GM18505 (cell line): Measurements from ENCODE around the gene KCNIP4.

Source experiments
- ATAC-seq: cut with Tn5 transposase; IDR thresholded peaks from one replicate; pipeline ENCODE4 v1.9.1; 2021; ENCODE audit not compliant: unreplicated experiment
- POLR2A ChIP-seq: IDR thresholded peaks from 4 replicates; pipeline ENCODE4 v1.6.1; 2011; ENCODE audit warnings: borderline replicate concordance; ENCODE audit not compliant: insufficient read depth, insufficient read length; ENCODE audit errors: extremely low read depth

The KCNIP4 gene

DNA sequence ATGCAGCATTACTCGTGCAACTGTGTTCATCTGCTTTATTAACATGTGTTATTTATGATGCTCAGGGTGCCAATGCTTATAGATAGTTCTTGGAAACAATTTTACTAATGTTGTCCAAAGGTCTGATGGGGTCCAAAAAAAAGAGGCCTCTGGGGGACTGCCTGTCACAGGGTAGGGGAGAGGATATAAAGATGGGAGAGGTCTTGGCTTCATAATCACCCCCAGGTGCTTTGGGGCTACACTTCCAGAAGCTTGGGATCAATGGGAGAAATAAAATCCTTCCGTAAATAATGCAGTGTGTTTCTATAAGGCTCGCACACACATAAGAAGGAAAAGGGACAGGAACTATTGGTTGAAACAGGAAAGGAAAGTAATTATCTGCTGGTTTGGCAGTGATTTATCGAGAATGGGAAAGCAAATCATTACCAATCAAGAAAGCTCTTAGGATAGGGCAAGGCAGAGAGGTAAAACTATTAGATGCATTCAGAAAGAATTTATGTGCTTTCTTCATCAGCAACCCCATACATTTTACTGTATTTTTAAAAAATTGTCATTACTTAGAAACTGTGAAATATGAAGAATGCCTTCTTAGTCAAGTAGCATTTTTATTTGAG, 677.0 kb downstream of the KCNIP4 start:
- no peak for ATAC-seq
- no peak for TF ChIP-seq POLR2A

DNA sequence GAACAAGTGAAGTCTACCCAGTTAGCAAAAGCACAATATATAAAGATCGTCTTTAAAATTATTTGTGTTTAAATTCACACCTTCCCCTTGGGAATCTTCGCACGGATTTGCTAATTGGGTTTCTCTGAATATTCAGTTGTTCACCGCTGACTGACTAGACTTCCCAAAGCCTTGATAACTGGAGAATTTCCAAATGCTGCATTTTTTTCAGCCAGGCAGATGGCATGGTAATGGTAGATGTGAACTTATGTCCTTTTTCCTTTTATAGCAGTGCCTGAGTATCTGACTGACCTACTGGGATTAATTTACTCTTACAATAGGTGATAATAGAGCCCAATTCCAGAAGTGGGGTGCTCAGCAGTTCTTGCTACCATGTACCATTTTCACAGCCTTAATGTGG, 700.2 kb downstream of the KCNIP4 start:
- no peak for TF ChIP-seq POLR2A
- no peak for ATAC-seq

DNA sequence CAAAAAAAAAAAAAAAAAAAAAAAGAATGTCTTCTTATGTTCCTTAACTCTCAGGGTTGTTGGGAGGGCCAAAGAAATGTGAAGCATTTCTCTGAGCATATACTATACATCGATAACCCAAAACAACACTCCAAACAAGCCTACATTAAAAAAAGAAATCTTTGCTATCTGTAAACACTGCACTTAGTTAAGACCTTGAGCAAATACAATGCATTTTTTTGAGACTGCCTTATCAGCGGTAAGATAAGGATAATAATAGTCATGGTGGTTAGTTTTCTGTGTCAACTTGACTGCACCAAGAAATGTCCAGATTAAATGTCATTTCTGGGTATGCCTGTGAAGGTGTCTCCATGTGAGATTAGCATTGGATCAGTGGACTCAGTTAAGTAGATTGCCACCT, 706.4 kb downstream of the KCNIP4 start:
- TF ChIP-seq POLR2A = no peak
- ATAC-seq = no peak

DNA sequence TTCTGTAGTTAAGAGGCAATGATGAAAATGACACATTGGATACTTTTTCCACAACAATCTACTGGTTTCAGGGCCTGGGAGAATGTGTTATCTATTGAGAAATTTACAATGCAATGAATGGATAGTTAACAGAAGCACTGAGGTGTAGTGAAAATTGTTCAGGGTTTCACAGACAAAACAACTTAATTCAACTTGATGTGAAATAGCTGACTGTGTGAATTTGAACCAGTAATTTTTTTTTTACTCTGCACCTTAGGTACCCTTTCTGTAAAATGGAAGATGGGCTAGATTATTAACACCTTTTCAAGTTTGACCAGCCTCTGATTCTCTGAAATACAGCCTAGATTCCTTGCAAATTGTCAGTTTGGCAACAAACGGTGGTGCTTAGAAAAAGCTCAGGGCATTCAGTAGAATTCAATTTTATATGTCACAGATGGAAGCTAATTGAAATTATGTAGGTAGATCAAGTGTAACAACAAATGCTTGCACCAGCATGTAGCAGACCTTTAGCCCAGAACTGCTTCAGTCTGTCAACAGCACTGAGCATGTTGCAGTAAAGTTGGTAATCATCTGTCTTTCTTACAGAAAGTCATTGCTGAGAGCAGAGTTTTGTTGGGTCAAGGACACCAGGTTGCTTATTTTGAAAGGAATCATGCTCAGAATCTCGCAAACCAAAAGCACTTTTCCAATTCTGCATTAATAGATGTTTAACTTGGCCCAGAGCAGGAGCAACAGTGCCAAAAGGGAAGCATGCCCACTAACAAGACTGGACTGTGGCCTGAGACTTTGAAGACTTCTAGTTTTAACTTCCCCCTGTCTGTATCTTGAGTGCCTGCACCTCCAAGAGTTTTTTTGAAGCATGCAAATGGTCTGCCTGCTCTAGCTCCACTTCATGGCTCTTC, 721.7 kb downstream of the KCNIP4 start:
- no peak for ATAC-seq
- no peak for TF ChIP-seq POLR2A

DNA sequence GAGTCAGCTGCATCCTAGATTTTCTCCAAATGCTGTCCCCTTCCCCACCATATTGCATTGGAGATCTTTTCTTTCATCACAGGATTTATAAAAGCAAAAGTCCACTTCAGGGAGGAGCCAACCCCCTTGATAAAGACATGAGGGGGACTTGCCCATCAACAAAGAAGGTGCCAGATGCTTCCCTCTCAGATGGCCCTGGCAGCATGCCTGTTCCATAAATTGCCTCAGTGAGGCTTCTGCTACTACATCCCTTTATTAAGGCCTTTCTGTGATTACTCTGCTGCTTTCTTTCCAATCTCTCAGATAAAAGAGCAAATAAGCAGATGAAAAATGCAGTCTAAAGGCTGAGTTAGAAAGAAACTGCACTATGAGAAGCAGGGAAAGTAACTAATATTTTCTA, 736.7 kb downstream of the KCNIP4 start:
- ATAC-seq = no peak
- no peak for TF ChIP-seq POLR2A

DNA sequence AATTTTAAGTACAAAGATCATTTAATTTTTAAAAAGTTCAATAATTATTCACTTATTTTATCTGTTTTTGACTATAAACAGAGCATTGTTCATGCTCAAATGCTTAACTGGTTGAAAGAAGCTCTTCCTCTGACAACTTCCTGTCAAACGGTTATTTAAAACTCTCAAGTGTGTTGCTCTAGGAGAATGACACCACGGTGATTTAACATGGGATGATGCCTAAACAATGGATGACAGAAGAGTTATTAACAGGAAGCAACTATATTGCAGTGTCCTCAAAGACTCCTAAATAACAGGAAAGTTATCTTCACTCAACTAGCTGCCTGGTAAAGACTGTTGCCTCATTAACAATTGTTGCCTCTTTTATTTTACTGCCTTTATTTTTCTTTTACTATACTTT, 738.7 kb downstream of the KCNIP4 start:
- ATAC-seq = no peak
- no peak for TF ChIP-seq POLR2A

DNA sequence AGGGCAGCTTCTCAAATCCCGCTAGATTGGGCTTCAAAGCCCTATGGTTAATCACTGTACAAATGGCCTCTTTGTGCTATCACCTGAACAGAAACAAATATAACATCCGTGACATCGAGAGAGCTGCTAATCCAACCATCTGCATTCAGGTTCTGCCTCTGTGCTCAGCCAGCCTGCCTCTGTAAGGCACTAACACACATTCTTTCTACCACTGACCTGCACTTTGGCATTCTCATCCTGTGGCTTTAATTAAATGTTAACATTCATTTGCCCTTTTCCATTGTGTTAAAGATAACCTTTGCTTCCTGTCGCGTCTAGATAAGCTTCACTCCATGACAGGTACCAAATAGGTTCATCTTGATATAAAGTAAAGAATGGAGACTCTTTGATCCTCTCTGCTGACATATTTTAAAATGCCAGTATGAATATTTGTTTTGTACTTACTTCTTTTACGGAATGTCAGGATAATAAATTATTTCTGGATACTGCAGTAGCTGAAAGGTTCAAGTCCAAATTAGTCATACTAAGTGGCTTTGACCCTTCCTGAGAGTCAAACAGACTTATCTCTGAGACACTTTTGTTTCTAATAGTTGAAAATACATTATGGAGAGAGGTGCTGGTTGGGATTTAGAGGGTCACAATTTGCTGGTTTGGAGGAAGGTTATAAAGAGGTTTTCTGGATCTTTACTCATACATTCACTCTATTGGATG, 742.6 kb downstream of the KCNIP4 start:
- no peak for TF ChIP-seq POLR2A
- no peak for ATAC-seq

DNA sequence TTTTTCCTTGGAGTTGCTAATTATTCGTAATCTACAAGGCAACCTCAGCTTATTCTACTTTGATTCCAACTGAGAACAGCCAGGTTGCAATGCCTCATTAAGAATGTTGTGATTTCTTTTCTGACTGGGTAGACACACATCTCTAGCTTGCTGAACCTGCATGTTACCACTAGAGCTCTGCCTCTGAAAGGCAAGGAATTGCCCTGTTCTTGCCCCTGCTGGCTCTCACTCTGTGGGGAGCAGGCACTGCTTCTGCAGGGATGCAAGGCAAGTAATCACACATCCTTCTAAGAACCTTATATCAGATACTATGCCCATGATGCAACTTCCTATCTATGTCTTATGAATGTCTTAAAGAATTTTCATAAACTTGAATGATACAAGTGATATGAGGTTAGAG, 745.2 kb downstream of the KCNIP4 start:
- no peak for TF ChIP-seq POLR2A
- no peak for ATAC-seq

DNA sequence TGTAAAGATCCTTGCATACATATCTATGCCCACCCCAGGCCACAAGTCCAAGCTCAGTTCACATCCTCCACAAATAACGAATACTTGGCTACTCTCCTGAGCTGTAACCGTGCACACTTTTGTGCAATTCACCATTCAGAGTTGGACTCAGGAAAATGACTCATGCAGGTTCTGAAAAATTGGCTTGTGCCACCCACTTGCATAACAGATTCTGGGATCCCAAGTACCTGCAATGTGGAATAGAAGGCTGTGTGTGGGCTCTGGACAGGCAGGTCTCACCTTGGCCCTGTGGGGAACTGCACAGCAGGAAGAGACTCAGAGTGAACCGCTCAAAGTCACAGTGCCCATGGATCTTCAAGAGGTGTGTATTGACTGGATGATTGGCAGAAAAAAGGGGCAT, 745.6 kb downstream of the KCNIP4 start:
- no peak for ATAC-seq
- no peak for TF ChIP-seq POLR2A

DNA sequence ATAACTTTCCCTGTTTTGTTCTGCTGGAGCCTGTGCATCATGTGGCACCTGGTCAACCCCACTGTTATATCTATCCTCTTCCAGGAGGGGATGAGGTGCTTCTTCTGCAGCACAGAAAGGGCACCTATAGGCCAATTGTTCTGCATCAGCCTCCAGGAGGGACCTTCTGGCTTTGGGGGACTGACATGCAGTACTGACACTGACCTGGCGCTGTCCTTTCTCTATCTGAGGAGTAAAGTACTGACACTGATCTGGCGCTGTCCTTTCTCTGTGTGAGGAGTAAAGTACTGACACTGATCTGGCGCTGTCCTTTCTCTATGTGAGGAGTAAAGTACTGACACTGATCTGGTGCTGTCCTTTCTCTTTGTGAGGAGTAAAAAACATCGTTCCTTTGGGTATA, 749.9 kb downstream of the KCNIP4 start:
- no peak for ATAC-seq
- TF ChIP-seq POLR2A = no peak

DNA sequence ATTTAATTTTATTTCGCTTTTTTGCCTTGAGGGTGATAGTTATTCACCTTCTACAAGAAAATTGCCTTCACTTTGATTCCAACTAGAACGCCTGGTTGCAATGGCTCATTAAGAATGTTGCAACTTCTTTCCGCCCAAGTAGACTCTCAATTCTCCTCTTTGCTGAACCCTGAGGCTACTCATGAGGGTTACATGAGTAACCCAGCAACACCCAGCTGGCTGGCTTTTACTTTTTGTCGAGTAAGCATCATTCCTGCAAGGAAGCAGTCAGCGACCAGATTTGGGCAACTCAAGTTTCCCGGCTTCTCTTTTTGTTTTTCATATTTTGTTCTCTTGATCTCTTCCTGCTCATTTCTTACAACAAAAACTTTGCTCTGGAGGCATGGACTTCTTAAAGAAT, 752.9 kb downstream of the KCNIP4 start:
- no peak for TF ChIP-seq POLR2A
- no peak for ATAC-seq

DNA sequence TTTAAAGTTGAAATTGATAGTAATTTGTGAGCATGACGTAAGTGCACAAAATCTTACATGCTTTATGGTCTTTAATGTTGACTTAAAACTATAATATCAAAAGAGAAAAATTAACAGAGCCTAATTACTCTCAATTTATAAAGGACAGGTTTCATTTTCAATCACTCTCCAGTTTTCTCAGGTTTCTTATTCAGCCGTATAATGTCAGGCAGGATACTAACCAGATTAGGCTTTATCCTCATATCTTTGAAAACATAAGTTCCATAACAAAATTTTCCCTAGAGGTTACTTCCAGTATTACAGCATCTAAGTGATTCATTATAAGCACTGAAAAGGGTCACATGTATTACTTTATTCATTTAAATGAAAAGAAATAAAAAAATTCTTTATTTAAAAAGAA, 756.2 kb downstream of the KCNIP4 start:
- TF ChIP-seq POLR2A = no peak
- no peak for ATAC-seq

DNA sequence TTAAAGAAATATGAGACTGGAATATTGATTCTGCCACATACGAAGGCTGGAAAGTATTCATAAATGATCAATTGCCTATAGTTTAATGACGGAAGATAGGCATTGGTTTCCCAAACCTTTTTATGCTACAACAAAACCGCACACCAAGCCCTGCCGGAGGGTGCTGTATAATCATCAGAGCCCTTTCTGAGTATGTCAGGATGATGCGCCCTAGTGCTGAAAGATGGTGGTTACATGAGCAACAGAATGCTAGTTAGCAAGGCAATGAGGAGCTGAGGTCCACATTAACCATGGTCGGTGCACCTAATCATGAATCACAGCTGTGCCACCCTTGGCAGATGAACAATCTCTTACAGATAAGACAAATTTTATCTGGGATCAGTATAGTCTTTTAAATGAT, 757.3 kb downstream of the KCNIP4 start:
- TF ChIP-seq POLR2A = no peak
- ATAC-seq = no peak

DNA sequence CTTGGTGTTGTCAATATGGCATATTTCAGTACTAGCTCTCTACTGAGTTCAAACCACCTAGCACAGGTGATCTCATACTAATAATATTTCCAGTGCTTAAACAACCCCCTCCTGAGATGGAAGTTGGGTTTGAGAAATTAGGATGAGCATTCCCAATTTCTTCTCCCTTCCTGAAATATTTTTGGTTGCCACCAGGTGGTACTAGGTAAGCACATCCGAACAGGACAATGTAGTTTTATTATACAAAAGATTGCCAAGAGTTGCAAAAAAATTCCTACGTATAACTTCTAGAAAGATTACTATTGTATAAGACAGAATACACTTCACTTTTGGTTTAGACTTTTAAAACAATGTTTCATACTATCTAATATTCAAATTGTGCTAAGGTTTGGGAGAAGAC, 763.8 kb downstream of the KCNIP4 start:
- TF ChIP-seq POLR2A = no peak
- no peak for ATAC-seq

DNA sequence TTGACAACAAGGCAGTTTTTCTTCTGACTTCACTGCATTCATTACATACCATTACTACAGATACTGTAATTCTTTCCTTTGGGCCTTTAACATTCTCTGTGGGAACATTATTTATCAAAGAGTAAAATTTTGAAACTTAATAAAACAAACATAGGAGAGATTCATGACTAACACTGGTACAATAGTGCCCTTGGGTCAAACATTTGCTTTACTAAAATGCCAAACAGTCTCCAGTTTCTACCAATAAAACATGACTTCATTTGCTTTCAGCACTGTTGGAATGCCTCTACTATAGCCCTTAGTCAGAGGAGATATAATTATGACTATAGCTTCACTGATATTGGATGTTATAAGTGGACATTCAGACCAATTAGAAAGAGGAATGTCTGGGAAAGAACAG, 766.9 kb downstream of the KCNIP4 start:
- no peak for TF ChIP-seq POLR2A
- ATAC-seq = no peak

DNA sequence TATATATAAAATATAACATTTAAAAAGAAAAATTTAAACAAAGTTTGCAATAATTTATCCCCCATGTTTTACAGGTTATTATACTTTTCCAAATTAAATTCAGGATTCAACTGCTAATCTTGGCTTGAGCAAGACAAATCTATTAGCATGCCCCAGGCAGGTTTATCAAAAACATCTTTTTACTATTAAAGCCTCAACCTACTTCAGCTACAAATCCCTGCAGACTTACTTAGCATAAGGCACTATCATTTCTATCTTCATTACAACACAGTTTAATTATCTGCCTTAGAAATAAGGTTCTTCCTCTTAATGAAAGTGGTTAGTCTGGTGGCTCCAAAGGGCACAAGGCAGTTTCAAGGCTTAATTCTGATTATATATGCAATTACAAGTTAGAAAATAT, 770.7 kb downstream of the KCNIP4 start:
- no peak for TF ChIP-seq POLR2A
- no peak for ATAC-seq
